Mammary microvascular endothelial cell (primary cell): ENCODE data around the gene TCFL5. TPM values are rescaled to one million over a fixed set of nuclear protein-coding genes. Genes with fewer than 3 reads are reported as not detected.

Experiments
- total RNA-seq: library from RNA; depleted of rRNA; stranded (reverse); fragments of >200 nt; gene quantifications from 2 replicates; pipeline ENCODE4 v1.2.3, GENCODE V29; 2015

TCFL5 gene
- 4.3 and 6.3 TPM in 2 replicates for total RNA-seq

DNA sequence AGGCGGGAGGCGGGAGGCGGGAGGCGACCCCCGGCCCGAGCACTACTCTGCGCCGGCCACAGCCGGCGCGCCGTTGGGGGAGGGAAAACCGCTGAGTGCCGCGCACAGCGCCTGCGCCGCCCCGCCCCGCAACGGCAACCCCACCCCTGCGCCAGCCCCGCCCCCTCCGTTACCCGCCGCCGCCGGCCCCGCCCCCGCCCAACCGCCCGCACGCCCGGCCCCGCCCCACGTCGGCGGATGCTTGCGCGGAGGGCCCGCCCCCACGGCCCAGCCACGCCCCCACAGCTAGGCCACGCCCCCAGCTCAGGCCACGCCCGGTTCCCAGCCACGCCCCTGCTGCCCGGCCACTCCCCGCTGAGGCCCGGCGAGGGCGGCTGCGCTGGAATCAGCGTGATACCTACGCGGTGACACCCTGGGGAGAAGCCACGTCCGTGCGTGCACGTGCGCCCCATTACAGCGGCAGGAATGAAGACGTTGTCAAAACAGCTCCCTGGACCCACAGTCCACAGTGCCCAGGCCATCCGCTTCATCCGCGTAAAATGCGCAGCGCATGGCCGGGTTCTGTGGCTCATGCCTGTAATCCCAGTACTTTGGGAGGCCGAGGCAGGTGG, at the start of gene TCFL5:
TCFL5 (minus strand) TSS at position 97 of the 611 bp plus-strand sequence. CDS start 152 bp downstream, outside the sequence.

DNA sequence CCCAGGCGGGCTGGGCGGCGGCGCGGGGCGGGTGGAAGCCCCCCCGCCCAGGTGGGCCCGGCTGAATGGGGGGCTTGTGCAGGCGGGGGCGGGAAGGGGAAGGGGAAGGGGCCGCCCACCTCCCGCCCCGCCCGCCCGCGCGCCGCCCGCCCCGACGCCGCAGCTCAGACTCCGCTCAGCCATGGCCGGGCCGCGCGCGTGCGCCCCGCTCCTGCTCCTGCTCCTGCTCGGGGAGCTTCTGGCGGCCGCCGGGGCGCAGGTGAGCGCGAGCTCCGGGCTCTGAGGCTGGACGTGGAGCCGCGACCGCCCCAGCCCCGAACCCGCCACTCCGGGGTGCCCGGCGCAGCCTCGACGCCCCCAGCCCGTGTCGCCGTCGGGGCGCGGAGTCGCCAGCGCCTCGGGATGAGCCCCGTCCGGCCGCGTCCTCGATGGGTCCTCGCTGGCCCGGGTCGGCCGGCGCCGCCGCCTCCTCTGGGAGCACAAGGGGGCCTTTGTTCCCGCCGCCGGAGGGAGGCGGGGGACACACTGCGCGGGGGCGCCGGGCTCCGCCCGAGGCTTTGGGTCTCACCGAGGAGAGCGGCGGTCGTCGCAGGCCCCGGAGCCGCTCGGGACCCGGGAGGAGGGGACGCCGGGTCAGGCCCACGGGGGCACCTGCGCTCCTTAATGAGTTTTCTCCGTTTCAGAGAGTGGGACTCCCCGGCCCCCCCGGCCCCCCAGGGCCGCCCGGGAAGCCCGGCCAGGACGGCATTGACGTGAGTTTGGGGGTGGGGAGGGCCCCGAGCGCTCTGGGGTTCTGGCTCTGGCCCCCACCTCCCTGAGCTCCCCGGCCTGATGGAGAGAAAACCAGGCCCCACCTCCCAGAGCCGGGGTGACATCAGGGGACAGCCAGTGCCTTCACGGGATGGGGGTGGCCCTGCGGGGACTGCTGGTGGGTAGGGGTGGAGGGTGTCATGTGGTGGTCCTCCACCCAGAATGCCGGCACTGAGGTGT, 44.4 kb downstream of the TCFL5 start, which contains the start of gene COL9A3:
COL9A3 (plus strand) TSS at position 167 of the 990 bp plus-strand sequence; CDS start at position 182, 15 bp downstream.

DNA sequence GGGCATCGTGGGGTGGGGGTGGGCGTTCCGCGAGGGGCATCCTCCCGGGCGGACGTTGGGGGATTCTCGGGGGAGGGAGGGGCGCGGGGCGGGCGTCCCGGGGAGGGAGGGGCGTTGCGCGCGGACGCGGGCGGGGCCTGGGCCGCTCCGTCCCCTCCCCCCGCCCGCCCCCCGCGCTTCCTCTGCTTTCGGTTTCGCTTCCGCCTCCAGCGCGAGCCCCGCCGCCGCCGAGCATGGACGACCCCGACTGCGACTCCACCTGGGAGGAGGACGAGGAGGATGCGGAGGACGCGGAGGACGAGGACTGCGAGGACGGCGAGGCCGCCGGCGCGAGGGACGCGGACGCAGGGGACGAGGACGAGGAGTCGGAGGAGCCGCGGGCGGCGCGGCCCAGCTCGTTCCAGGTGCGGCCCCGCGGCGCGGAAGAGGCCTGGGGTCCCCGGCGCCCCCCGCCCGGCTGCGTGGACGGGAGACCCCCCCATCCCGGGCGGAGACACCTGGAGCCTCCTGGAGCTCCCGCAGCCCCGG, 56.9 kb downstream of the TCFL5 start, which contains the start of gene OGFR:
OGFR (plus strand) TSS at position 209 of the 528 bp plus-strand sequence; CDS start at position 234, 25 bp downstream.

Other genes with a start within 250 kb of the TCFL5 start
- gene SLCO4A1, start 219.3 kb downstream of the TCFL5 start, total RNA-seq = 9.5 and 10.4 TPM in 2 replicates
- 0.15 and 0.27 TPM in 2 replicates for gene NTSR1, start 153.0 kb downstream of the TCFL5 start, total RNA-seq
- 19.9 TPM in 2 replicates for gene MRGBP, start 65.3 kb downstream of the TCFL5 start, total RNA-seq
- gene OGFR, start 57.0 kb downstream of the TCFL5 start, total RNA-seq = 63.2 and 67.4 TPM in 2 replicates
- 0.79 TPM in 1 of 2 replicates, not detected in the other for gene COL9A3, start 44.8 kb downstream of the TCFL5 start, total RNA-seq
- gene DIDO1, start 64.7 kb upstream of the TCFL5 start, total RNA-seq = 31.6 and 31.7 TPM in 2 replicates
- gene GID8, start 76.3 kb upstream of the TCFL5 start, total RNA-seq = 20.7 and 20.8 TPM in 2 replicates
- gene SLC17A9, start 90.9 kb upstream of the TCFL5 start, total RNA-seq = 12.0 and 13.1 TPM in 2 replicates
- gene BHLHE23, start 145.1 kb upstream of the TCFL5 start, total RNA-seq = not detected in 2 replicates